Nephron (organoid): Measurements from ENCODE around the gene ZNF564.

Experiments used
- H3K27ac Mint-ChIP-seq, 3 experiments: 2 replicates each; pipeline ENCODE4 v1.8.0; 2020; ENCODE audit warnings: mixed read lengths in 3 of 3, mild to moderate bottlenecking in 2 of 3, moderate library complexity in 1 of 3
- H3K27me3 Mint-ChIP-seq: 2 replicates; pipeline ENCODE4 v1.8.0; 2021; ENCODE audit warnings: low read depth, mild to moderate bottlenecking, moderate library complexity, mixed read lengths
- H3K36me3 Mint-ChIP-seq: 2 replicates; pipeline ENCODE4 v1.8.0; 2020; ENCODE audit warnings: low read depth, mixed read lengths
- H3K4me1 Mint-ChIP-seq: 2 replicates; pipeline ENCODE4 v1.8.0; 2020; ENCODE audit warnings: mixed read lengths
- H3K4me3 Mint-ChIP-seq, 3 experiments: 2 replicates each; pipeline ENCODE4 v1.8.0; 2020; ENCODE audit warnings: mild to moderate bottlenecking in 3 of 3, mixed read lengths in 3 of 3, moderate library complexity in 2 of 3
- H3K9me3 Mint-ChIP-seq: 2 replicates; pipeline ENCODE4 v1.8.0; 2020; ENCODE audit warnings: mixed read lengths
- CTCF ChIP-seq, 3 experiments: fragments of 200-600 bp; sonication (generic); IDR thresholded peaks; one replicate each; pipeline ENCODE4 v1.5.0; 2021; ENCODE audit warnings: antibody characterized with exemption in 3 of 3; ENCODE audit not compliant: unreplicated experiment in 3 of 3

ZNF564 gene

GRCh38 chr19:12555456-12555930, 4.2 kb upstream of the ZNF564 start:
- peaks cover 4% of the 10 kb centered on the region for H3K36me3 Mint-ChIP-seq
- no peak for TF ChIP-seq CTCF (IDR thresholded peaks at IDR 0.05; ENCODE audit: unreplicated experiment in 3 of 3)
- H3K9me3 Mint-ChIP-seq = no peaks in the 10 kb centered on the region
- H3K4me3 Mint-ChIP-seq = no peak overlapping the region
- H3K4me1 Mint-ChIP-seq = peaks cover 10% of the 10 kb centered on the region
- no peak overlapping the region for H3K27ac Mint-ChIP-seq
- H3K27me3 Mint-ChIP-seq = peaks cover 4% of the 10 kb centered on the region

GRCh38 chr19:12546903-12547302, 4.4 kb downstream of the ZNF564 start:
- Mint-ChIP-seq H3K4me1 (peaks cover 6% of the 10 kb centered on the region), H3K36me3 (peaks cover 80% of the 10 kb centered on the region), H3K27me3 (no peaks in the 10 kb centered on the region), H3K27ac (no peak overlapping the region), H3K9me3 (peaks cover 45% of the 10 kb centered on the region), H3K4me3 (no peak overlapping the region)
- no peak for TF ChIP-seq CTCF (IDR thresholded peaks at IDR 0.05; ENCODE audit: unreplicated experiment in 3 of 3)

- Mint-ChIP-seq H3K27ac (no peak overlapping the region), H3K9me3 (peaks cover 49% of the 10 kb centered on the region), H3K4me1 (no peaks in the 10 kb centered on the region), H3K36me3 (peaks cover 82% of the 10 kb centered on the region), H3K27me3 (no peaks in the 10 kb centered on the region), H3K4me3 (peak overlapping the region in 1 of 3 experiments; percentile 8)
- no peak for TF ChIP-seq CTCF (IDR thresholded peaks at IDR 0.05; ENCODE audit: unreplicated experiment in 3 of 3)
Observed at GRCh38 chr19:12546068-12546467, 5.2 kb downstream of the ZNF564 start.

GRCh38 chr19:12545267-12545666, 6.0 kb downstream of the ZNF564 start:
- peaks cover 50% of the 10 kb centered on the region for H3K9me3 Mint-ChIP-seq
- H3K36me3 Mint-ChIP-seq = peaks cover 89% of the 10 kb centered on the region
- no peak for TF ChIP-seq CTCF (IDR thresholded peaks at IDR 0.05; ENCODE audit: unreplicated experiment in 3 of 3)
- no peaks in the 10 kb centered on the region for H3K27me3 Mint-ChIP-seq
- no peak overlapping the region for H3K4me3 Mint-ChIP-seq
- H3K27ac Mint-ChIP-seq = no peak overlapping the region
- no peaks in the 10 kb centered on the region for H3K4me1 Mint-ChIP-seq

GRCh38 chr19:12544401-12544876, 6.8 kb downstream of the ZNF564 start:
- Mint-ChIP-seq H3K9me3 (peaks cover 55% of the 10 kb centered on the region), H3K27ac (no peak overlapping the region), H3K4me3 (no peak overlapping the region), H3K4me1 (no peaks in the 10 kb centered on the region), H3K36me3 (peaks cover 93% of the 10 kb centered on the region), H3K27me3 (no peaks in the 10 kb centered on the region)
- no peak for TF ChIP-seq CTCF (IDR thresholded peaks at IDR 0.05; ENCODE audit: unreplicated experiment in 3 of 3)

GRCh38 chr19:12543855-12544254, 7.4 kb downstream of the ZNF564 start:
- peaks cover 55% of the 10 kb centered on the region for H3K9me3 Mint-ChIP-seq
- no peak overlapping the region for H3K4me3 Mint-ChIP-seq
- H3K27ac Mint-ChIP-seq = no peak overlapping the region
- no peaks in the 10 kb centered on the region for H3K27me3 Mint-ChIP-seq
- TF ChIP-seq CTCF (IDR thresholded peaks at IDR 0.05; ENCODE audit: unreplicated experiment in 3 of 3) = no peak
- H3K36me3 Mint-ChIP-seq = peaks cover 93% of the 10 kb centered on the region
- no peaks in the 10 kb centered on the region for H3K4me1 Mint-ChIP-seq
